Activated CD4-positive, CD25-positive, alpha-beta regulatory T cell treated with anti-CD3 and anti-CD28 coated beads, Interleukin-2, amount 50 U/mL, for 72 hours (primary cell): Measurements from ENCODE around the gene CGAS.
A peak's percentile ranks its signal among the peaks of the same experiment; 100 is the strongest.
"Not testable (repeated sequence)": the region's sequence is repeated elsewhere in the genome, so short reads cannot be mapped to it uniquely, and the experiment has no call there.

Experiments
- DNase-seq: peaks from one replicate; pipeline ENCODE4 v3.0.0; 2021

CGAS gene

DNA sequence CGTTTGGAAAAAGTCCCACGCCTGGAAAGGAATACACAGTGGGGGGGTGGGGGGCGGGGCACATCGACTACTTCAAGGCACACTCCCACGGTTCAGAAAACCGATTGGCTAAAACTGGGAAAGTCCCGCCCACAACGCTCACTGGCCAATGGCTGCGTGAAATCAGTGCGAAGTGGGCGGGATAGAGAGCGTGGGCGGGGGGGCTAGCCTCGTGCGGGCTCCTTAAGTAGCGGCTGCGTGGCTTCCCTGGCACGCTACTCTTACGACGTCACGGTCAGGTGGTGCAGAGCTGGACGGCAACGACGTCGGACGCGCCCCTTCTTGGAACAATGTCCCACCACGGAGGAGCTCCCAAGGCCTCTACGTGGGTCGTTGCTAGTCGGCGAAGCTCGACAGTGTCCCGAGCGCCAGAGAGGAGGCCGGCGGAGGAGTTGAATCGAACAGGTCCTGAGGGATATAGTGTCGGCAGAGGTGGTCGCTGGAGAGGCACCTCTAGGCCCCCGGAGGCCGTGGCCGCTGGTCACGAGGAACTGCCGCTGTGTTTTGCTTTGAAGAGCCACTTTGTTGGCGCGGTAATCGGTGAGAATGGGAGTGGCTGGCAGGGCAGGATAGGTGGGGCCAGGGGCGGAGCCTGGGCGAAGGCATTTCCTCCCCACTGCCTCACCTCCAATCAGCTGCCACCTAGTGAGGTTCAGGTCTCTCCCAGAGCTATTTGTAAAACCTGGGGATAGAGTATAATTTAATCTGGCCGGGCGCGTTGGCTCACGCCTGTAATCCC is 57.3 kb downstream of the CGAS start, which contains the start of gene DDX43:
Gene DDX43 (plus strand): TSS at position 252 of the 778 bp plus-strand sequence. CDS start 78 bp downstream, at position 330.
- peak; percentile 47 for DNase-seq

DNA sequence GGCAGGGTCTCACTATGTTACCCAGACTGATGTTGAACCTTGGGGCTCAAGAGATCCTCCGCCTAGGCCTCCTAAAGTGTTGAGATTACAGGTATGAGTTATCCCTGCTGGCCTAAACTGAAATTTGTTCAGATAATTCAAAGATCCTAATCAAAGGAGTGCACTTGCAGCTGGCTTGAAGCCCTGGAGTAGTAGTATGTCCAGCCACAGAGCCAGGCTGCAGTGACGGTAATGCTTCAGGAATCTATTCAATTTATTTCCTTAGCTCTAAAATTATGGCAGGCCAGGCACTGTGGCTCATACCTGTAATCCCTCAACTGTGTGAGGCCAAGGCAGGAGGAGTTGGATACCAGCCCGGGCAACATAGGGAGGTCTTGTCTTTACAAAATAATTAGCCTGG is 58.8 kb downstream of the CGAS start:
- DNase-seq, result no peak

DNA sequence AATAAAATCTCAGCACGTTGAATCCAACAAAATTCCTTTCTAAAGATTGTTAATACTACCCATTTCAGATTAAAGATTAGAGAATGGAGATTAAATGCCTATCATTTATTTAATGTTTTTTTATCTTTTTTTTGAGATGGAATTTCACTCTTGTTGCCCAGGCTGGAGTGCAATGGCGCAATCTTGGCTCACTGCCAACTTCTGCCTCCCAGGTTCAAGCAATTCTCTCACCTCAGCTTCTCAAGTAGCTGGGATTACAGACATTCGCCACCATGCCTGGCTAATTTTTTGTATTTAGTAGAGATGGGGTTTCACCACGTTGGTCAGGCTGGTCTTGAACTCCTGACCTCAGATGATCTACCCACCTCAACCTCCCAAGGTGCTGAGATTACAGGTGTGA is 59.9 kb downstream of the CGAS start:
- not testable (repeated sequence) for DNase-seq

DNA sequence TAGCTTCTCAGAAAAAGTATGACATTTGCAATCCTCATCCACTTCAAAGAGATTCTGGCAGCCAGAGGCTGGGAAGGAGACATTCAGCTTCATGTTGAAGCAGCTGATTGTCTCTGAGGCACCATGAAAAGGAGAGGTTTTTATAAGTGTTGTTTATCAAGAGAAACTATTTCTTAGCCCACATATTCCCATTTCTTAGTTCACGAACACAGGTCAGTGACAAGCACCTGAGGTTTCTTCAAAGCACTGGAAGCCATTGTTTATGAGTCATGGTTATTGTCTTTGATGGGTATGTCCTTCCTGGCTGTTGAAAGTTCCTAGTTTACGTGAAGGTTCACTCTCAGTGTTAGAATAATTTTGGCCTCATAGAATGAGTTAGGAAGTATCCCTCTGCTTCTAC is 60.4 kb downstream of the CGAS start:
- no peak for DNase-seq

DNA sequence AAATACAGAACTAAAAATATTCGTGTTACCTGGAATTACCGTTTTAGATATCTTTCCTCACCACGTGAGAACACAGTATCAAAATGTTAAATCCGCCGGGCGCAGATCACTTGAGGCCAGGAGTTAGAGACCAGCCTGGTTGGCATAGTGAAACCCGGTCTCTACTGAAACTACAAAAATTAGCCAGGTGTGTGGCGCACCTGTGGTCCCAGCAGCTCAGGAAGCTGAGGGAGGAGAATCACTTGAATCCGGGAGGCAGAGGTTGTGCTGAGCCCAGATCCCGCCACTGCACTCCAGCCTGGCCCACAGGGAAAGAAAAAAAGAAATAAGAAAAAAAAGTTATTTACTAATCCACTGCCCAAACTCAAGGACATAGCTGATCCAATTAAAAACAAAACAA is 62.2 kb downstream of the CGAS start:
- DNase-seq, result no peak

DNA sequence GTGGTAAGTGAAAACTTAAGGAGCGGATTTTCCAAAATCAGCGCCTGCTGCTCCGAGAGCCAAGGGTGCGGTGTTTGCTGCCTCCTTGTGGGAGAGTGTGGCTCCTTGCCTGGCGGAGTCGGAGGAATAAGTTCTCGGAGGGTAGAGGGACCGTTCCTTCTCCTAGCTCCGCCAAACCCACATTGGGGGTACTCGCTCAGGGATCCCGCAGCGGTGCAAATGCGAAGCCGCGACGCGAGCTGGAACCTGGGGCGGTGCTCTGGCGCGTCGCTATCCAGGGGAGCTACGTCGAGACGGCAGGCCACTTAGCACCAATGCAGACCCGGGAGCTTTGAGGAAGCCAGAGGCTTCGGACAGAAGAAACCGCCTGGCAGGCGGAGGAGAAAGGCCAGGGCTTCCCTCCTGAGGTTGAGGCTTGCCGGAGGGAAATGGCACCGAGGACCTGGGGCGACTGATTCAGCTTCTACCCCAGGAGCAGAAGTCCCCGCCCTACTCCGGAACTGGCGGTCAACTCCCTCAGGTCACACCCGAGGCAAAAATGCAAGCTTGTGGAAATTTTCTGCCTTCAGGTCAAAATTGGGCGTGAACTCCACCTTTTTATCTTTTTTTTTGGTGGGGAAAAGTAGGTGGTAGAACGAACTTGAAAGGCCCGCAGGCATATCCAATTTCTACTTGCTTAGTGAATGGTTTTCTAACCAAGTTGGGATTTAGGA is 63.1 kb downstream of the CGAS start:
- DNase-seq, result peak; percentile 59

DNA sequence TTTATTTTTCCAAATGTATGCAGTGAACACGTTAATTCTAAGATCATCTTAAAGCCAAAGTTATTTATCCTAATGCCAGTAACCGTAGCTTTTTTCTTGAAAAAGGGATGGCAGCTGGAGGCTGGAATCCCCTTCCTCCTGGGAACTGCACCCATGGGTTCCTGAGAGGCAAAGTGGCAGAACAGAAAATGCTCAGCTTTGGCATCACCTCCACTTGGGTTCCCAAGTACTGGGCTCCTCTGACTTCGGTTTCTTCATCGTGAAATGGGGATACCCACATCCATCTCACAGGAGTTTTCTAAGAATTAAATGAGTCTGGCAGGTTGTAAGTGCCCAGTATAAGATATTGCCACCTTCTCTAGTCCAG is 63.7 kb downstream of the CGAS start:
- DNase-seq, result no peak

DNA sequence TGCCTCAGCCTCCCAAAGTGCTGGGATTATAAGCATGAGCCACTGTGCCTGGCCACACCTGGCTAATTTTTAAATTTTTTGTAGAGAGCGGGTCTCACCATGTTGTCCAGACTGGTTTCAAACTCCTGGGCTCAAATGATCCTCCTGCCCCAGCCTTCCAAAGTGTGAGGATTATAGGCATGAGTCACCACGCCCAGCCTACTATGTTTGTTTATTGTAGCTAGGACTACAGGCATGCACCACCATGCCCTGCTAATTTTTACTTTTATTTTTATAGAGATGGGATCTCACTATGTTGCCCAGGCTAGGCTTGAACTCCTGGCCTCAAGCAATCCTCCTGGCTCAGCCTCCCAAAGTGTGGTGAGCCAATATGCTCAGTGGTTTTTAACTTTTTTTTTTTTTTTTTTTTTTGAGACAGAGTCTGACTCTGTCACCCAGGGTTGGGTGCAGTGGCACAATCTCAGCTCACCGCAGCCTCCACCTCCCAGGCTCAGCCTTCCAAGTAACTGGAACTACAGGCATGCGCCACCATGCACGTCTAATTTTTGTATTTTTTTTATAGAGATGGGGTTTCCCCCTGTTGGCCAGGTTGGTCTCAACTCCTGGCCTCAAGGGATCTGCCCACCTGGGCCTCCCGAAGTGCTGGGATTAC is 69.5 kb downstream of the CGAS start:
- DNase-seq, result no peak

DNA sequence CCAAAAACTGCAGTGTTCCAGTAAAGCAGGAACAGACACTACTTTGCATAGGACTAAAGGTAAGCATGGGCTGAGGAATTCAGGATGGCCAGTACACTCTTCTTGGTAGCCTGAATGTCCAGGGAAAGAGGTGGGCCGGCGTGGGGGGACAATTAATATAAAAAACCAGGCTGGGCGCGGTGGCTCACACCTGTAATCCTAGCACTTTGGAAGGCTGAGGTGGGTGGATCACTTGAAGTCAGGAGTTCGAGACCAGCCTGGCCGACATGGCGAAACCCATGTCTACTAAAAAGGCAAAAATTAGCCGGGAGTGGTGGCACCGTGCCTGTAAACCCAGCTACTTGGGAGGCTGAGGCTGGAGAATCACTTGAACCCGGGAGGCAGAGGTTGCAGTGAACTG is 70.6 kb downstream of the CGAS start:
- DNase-seq, result not testable (repeated sequence)

DNA sequence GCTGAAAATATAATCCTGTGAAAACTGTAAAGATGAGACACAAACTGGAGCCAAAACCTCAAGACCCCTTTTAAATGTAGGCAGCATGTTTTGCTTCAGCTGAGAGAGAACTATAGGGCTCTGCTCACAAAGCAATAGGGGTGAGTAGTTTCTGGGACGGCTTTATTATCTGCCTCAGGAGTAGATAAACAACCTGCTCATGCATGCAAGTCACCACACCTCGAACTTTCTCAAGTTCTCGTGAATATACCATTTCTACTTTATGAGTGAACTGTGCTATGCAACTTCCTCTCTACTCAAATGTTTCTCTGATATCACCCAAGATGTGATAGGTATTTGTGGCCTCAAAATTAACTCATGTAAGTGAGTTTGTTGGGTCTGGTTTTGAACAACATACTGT is 74.9 kb downstream of the CGAS start:
- DNase-seq, result no peak

DNA sequence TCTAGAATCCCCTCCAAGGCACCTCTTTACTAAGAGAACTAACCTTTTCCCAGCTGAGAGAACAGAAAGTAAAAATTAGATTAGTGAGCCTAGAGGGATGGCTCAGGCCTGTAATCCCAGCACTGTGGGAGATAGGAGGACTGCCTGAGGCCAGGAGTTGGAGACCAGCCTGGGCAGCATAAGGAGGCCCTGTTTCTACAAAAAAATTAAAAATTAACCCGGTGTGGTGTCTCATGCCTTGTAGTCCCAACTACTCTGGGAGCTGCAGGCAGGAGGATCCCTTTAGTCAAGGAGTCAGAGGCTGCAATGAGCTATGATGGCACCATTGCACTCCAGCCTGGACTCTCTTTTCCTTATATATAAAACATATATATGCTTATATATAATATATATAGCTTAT is 76.9 kb downstream of the CGAS start:
- DNase-seq, result no peak
